Endothelial cell (in vitro differentiated cells): Measurements from ENCODE around the gene SLC25A17. TPM values are rescaled to one million over a fixed set of nuclear protein-coding genes. Genes with fewer than 3 reads are reported as not detected.

Experiments
- DNase-seq: peaks from one replicate; pipeline ENCODE4 v3.0.0; 2021; ENCODE audit warnings: low spot score
- H3K27ac Mint-ChIP-seq: one replicate; pipeline ENCODE4 v1.8.0; 2021; ENCODE audit warnings: mixed read lengths, inconsistent platforms; ENCODE audit not compliant: unreplicated experiment
- H3K27me3 Mint-ChIP-seq: one replicate; pipeline ENCODE4 v1.8.0; 2021; ENCODE audit warnings: mild to moderate bottlenecking, moderate library complexity, mixed read lengths, inconsistent platforms; ENCODE audit not compliant: unreplicated experiment
- H3K36me3 Mint-ChIP-seq: one replicate; pipeline ENCODE4 v1.8.0; 2021; ENCODE audit warnings: mild to moderate bottlenecking, low read depth, mixed read lengths, inconsistent platforms; ENCODE audit not compliant: unreplicated experiment
- H3K4me1 Mint-ChIP-seq: one replicate; pipeline ENCODE4 v1.8.0; 2021; ENCODE audit warnings: mild to moderate bottlenecking, mixed read lengths, inconsistent platforms; ENCODE audit not compliant: unreplicated experiment
- H3K4me3 Mint-ChIP-seq: one replicate; pipeline ENCODE4 v1.8.0; 2021; ENCODE audit warnings: mild to moderate bottlenecking, mixed read lengths, inconsistent platforms; ENCODE audit not compliant: unreplicated experiment
- H3K9me3 Mint-ChIP-seq: one replicate; pipeline ENCODE4 v1.8.0; 2021; ENCODE audit warnings: mixed read lengths, inconsistent platforms; ENCODE audit not compliant: unreplicated experiment
- CTCF ChIP-seq: fragments of 200-600 bp; sonication (generic); IDR thresholded peaks from one replicate; pipeline ENCODE4 v1.5.0; 2021; ENCODE audit warnings: antibody characterized with exemption; ENCODE audit not compliant: unreplicated experiment
- total RNA-seq: library from RNA; stranded (reverse); fragmentation: NEBNext Ultra II Directional; extraction: Animal tissue kit (Norgen Biotek cat#: 25700); gene quantifications from one replicate; pipeline ENCODE4 v1.2.1, GENCODE V29; 2021; ENCODE audit not compliant: unreplicated experiment

SLC25A17 gene
- total RNA-seq, 1 donor from 2014 or later, result 18.1 TPM

- Mint-ChIP-seq H3K4me1 (no peaks in the 10 kb centered on the region), H3K27me3 (peaks cover 1% of the 10 kb centered on the region), H3K27ac (no peak overlapping the region), H3K9me3 (no peaks in the 10 kb centered on the region), H3K36me3 (no peaks in the 10 kb centered on the region), H3K4me3 (no peak overlapping the region)
- DNase-seq, result no peak
- TF ChIP-seq CTCF, result no peak
Measured at GRCh38 chr22:40808018-40808841, 10.9 kb downstream of the SLC25A17 start.

- H3K27ac Mint-ChIP-seq, result no peak overlapping the region
- no peaks in the 10 kb centered on the region for H3K4me1 Mint-ChIP-seq
- TF ChIP-seq CTCF, result no peak
- H3K27me3 Mint-ChIP-seq, result peaks cover 1% of the 10 kb centered on the region
- no peak for DNase-seq
- H3K4me3 Mint-ChIP-seq, result no peak overlapping the region
- H3K36me3 Mint-ChIP-seq, result no peaks in the 10 kb centered on the region
- H3K9me3 Mint-ChIP-seq, result no peaks in the 10 kb centered on the region
Measured at GRCh38 chr22:40806711-40807110, 12.4 kb downstream of the SLC25A17 start.

GRCh38 chr22:40805699-40806203 is 13.4 kb downstream of the SLC25A17 start:
- Mint-ChIP-seq H3K27me3 (no peaks in the 10 kb centered on the region), H3K4me1 (no peaks in the 10 kb centered on the region), H3K27ac (no peak overlapping the region), H3K9me3 (no peaks in the 10 kb centered on the region), H3K4me3 (no peak overlapping the region), H3K36me3 (no peaks in the 10 kb centered on the region)
- no peak for DNase-seq
- TF ChIP-seq CTCF, result no peak

- DNase-seq, result no peak
- no peaks in the 10 kb centered on the region for H3K27me3 Mint-ChIP-seq
- H3K27ac Mint-ChIP-seq, result no peak overlapping the region
- H3K4me1 Mint-ChIP-seq, result no peaks in the 10 kb centered on the region
- no peaks in the 10 kb centered on the region for H3K9me3 Mint-ChIP-seq
- no peaks in the 10 kb centered on the region for H3K36me3 Mint-ChIP-seq
- TF ChIP-seq CTCF, result no peak
- no peak overlapping the region for H3K4me3 Mint-ChIP-seq
Measured at GRCh38 chr22:40805239-40805638, 13.9 kb downstream of the SLC25A17 start.

GRCh38 chr22:40803321-40803720 is 15.8 kb downstream of the SLC25A17 start:
- peak overlapping the region; percentile 13 for H3K27ac Mint-ChIP-seq
- no peaks in the 10 kb centered on the region for H3K36me3 Mint-ChIP-seq
- no peaks in the 10 kb centered on the region for H3K9me3 Mint-ChIP-seq
- no peaks in the 10 kb centered on the region for H3K27me3 Mint-ChIP-seq
- TF ChIP-seq CTCF, result no peak
- H3K4me3 Mint-ChIP-seq, result no peak overlapping the region
- H3K4me1 Mint-ChIP-seq, result peaks cover 2% of the 10 kb centered on the region
- DNase-seq, result no peak
